Activated CD8-positive, alpha-beta memory T cell treated with anti-CD3 and anti-CD28 coated beads, Interleukin-2, amount 10 ng/mL, durations not matched to agents 7 days and 5 days (primary cell): ENCODE data around the gene RHBDF2. TPM values are rescaled to one million over a fixed set of nuclear protein-coding genes. Genes with fewer than 3 reads are reported as not detected.
A peak's percentile ranks its signal among the peaks of the same experiment; 100 is the strongest.
"Not testable (repeated sequence)": the region's sequence is repeated elsewhere in the genome, so short reads cannot be mapped to it uniquely, and the experiment has no call there.

Source experiments
- ATAC-seq: fragments of 150-1000 bp; cut with Tn5 transposase; one replicate; pipeline ENCODE4 v1.10.0; 2021; ENCODE audit warnings: moderate library complexity
- CTCF ChIA-PET: fragments of 350-600 bp; sonication (Branson Sonifier 250); formaldehyde crosslinking; loops from one replicate; lab custom pipeline; 2021; ENCODE audit warnings: antibody characterized with exemption; lab: Charles Lee
- DNase-seq: peaks from one replicate; pipeline ENCODE4 v3.0.0-alpha.2; 2020
- H3K27ac Mint-ChIP-seq: one replicate; pipeline ENCODE4 v1.8.0; 2021; ENCODE audit warnings: mild to moderate bottlenecking, mixed read lengths
- H3K27me3 Mint-ChIP-seq: one replicate; pipeline ENCODE4 v1.8.0; 2021; ENCODE audit warnings: mixed read lengths
- H3K36me3 Mint-ChIP-seq: one replicate; pipeline ENCODE4 v1.8.0; 2021; ENCODE audit warnings: mild to moderate bottlenecking, mixed read lengths
- H3K4me1 Mint-ChIP-seq: one replicate; pipeline ENCODE4 v1.8.0; 2021; ENCODE audit warnings: mixed read lengths
- H3K4me3 Mint-ChIP-seq: one replicate; pipeline ENCODE4 v1.8.0; 2021; ENCODE audit warnings: mild to moderate bottlenecking, moderate library complexity, mixed read lengths
- H3K9me3 Mint-ChIP-seq: one replicate; pipeline ENCODE4 v1.8.0; 2022; ENCODE audit warnings: low read depth, mixed read lengths
- total RNA-seq, 2 experiments: library from RNA; stranded (reverse); gene quantifications; one replicate each; pipeline ENCODE4 v1.2.3, GENCODE V29; 2021

RHBDF2 gene
- total RNA-seq, 2 experiments from 2014 or later, result 29.6 to 42.1 TPM

DNA sequence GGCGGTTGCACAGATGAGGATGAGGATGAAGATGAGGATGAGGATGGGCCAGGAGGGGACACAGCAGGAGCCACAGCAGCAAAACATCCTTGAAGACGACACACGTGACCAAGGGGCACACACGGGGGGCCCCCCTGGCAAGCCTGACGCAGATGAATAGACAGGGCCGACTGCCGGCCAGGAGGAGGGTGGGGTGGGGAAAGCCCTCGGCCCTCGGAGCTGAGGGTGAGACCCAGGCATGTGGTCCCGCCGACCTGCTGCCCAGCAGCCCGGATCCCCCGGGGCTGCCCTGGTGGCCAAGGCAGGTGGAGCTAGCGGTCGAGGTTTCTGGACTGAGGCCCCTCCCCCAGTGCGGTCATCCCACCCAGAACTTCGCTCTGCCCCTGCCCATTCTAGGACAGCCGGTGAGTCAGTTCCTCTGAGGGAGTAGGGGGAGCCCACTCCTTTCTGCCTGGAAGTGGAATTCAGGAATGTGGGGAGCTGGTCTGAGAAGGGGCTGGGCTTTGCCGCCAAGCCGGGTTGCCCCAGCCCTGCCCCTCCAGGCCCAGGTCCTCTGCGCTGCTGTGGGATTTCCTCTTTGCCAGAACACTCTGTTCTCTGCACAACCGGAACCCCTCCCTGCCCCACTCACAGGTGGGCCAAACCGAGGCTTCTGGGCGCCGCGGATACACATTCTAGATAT is 26.3 kb upstream of the RHBDF2 start:
- peak; percentile 31 for ATAC-seq
- CTCF ChIA-PET, result interaction anchor here (0.9 to 3.2 kb wide), 7 partner anchors 10 to 96 kb away, joined by 3 to 19 read pairs (median 3); partner anchors contain the start of gene CYGB
- peaks cover 4% of the 10 kb centered on the region for H3K27me3 Mint-ChIP-seq
- no peak overlapping the region for H3K4me3 Mint-ChIP-seq
- H3K36me3 Mint-ChIP-seq, result no peaks in the 10 kb centered on the region
- peaks cover 20% of the 10 kb centered on the region for H3K4me1 Mint-ChIP-seq
- no peak overlapping the region for H3K27ac Mint-ChIP-seq
- DNase-seq, result peak; percentile 58
- H3K9me3 Mint-ChIP-seq, result no peaks in the 10 kb centered on the region

- H3K9me3 Mint-ChIP-seq, DNase-seq, ATAC-seq, H3K36me3 Mint-ChIP-seq, H3K27me3 Mint-ChIP-seq, H3K4me3 Mint-ChIP-seq, H3K27ac Mint-ChIP-seq: not testable (repeated sequence)
- H3K4me1 Mint-ChIP-seq, result peaks cover 20% of the 10 kb centered on the region
- CTCF ChIA-PET, result interaction anchor here (1.0 to 3.2 kb wide), 4 partner anchors 11 to 19 kb away, joined by 3 to 17 read pairs (median 3); partner anchors contain the start of gene CYGB
These were observed 25.8 kb upstream of the RHBDF2 start for GRCh38 chr17:76527016-76527415.

- not testable (repeated sequence) for H3K27ac Mint-ChIP-seq, H3K9me3 Mint-ChIP-seq, H3K36me3 Mint-ChIP-seq, DNase-seq, H3K4me3 Mint-ChIP-seq, H3K27me3 Mint-ChIP-seq, ATAC-seq
- CTCF ChIA-PET, result interaction anchor here (1.3 to 6.6 kb wide), 4 partner anchors 19 to 99 kb away, joined by 5 to 106 read pairs (median 62); partner anchors contain the start of gene ST6GALNAC2
- peaks cover 20% of the 10 kb centered on the region for H3K4me1 Mint-ChIP-seq
These were observed 24.2 kb upstream of the RHBDF2 start for GRCh38 chr17:76525513-76525833.

- CTCF ChIA-PET, result interaction anchor here (1.3 to 6.6 kb wide), 7 partner anchors 10 to 140 kb away, joined by 5 to 106 read pairs (median 18); partner anchors contain the start of genes SPHK1 and ST6GALNAC2
- Mint-ChIP-seq H3K36me3 (no peaks in the 10 kb centered on the region), H3K4me3 (no peak overlapping the region), H3K4me1 (peaks cover 20% of the 10 kb centered on the region), H3K9me3 (no peaks in the 10 kb centered on the region), H3K27me3 (peaks cover 7% of the 10 kb centered on the region), H3K27ac (no peak overlapping the region)
- ATAC-seq (no peak), DNase-seq (no peak)
These were observed 23.6 kb upstream of the RHBDF2 start for GRCh38 chr17:76524598-76525512.

DNA sequence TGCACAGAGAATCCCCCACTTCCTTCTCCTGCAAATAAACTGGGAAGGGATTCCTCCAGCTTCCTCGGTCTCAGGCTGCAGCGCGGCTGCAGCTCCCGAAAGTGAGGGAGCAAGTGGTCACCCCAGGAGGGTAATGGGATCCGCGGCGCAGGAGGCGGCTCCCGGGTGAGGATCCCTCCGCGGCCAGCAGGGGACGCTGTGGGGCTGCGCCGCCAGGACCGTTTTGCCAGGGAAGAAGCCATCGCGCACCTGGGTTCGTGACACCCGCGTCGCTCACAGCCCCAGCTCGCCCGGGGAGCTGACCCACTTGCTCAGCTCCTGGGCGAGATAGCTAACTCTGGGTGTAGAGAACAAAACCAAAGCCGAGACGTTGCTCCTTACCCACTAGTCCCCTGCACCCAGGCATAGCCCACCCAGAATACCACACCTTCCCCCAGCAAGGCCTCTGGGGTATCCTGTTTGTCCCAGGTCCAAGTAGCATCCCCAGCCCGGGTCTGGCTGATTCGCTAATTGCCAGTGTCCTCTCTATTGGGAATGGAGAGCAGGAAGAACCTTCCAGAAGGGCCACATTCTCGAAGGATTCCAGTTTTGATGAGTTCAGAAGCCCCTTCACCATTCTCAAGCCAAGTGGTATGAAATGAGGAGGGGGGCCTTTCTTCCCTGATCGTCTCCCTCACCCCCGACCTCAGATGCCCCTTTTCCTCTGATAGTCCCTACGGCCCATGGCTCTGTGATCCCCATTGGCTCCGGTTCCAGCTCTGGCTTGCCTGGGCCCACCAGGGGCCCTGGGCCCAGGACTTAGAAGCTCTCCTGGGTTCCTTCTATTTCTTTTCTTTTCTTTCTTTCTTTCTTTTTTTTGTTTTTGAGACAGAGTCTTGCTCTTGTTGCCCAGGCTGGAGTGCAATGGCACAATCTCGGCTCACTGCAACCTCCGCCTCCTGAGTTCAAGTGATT is 22.1 kb upstream of the RHBDF2 start:
- CTCF ChIA-PET, result interaction anchor here (0.5 to 6.6 kb wide), 54 partner anchors 9 to 249 kb away, joined by 3 to 106 read pairs (median 4); partner anchors contain the start of genes AANAT, CYGB, PRCD and SPHK1
- peak; percentile 88 for ATAC-seq
- peaks cover 15% of the 10 kb centered on the region for H3K4me1 Mint-ChIP-seq

GRCh38 chr17:76521683-76522082 is 20.5 kb upstream of the RHBDF2 start:
- H3K27ac Mint-ChIP-seq, H3K4me1 Mint-ChIP-seq, H3K36me3 Mint-ChIP-seq, H3K4me3 Mint-ChIP-seq, H3K9me3 Mint-ChIP-seq, ATAC-seq, H3K27me3 Mint-ChIP-seq, DNase-seq: not testable (repeated sequence)
- CTCF ChIA-PET, result interaction anchor here (1.8 to 6.6 kb wide), 7 partner anchors 10 to 160 kb away, joined by 7 to 106 read pairs (median 25); no protein-coding TSS in a partner anchor

More for the DNA sequence above, 22.1 kb upstream of the RHBDF2 start:
- peak; percentile 85 for DNase-seq
- H3K9me3 Mint-ChIP-seq, result no peaks in the 10 kb centered on the region
- no peak overlapping the region for H3K27ac Mint-ChIP-seq
- peak overlapping the region; percentile 8 for H3K4me3 Mint-ChIP-seq
- no peaks in the 10 kb centered on the region for H3K36me3 Mint-ChIP-seq
- peaks cover 7% of the 10 kb centered on the region for H3K27me3 Mint-ChIP-seq

GRCh38 chr17:76521262-76521661 is 20.0 kb upstream of the RHBDF2 start:
- ATAC-seq (no peak), DNase-seq (no peak)
- peaks cover 7% of the 10 kb centered on the region for H3K27me3 Mint-ChIP-seq
- H3K36me3 Mint-ChIP-seq, result no peaks in the 10 kb centered on the region
- no peak overlapping the region for H3K4me3 Mint-ChIP-seq
- H3K27ac Mint-ChIP-seq, result no peak overlapping the region
- CTCF ChIA-PET, result interaction anchor here (3.6 to 6.6 kb wide), 5 partner anchors 13 to 160 kb away, joined by 25 to 106 read pairs (median 46); no protein-coding TSS in a partner anchor
- H3K4me1 Mint-ChIP-seq, result peaks cover 13% of the 10 kb centered on the region
- no peaks in the 10 kb centered on the region for H3K9me3 Mint-ChIP-seq

DNA sequence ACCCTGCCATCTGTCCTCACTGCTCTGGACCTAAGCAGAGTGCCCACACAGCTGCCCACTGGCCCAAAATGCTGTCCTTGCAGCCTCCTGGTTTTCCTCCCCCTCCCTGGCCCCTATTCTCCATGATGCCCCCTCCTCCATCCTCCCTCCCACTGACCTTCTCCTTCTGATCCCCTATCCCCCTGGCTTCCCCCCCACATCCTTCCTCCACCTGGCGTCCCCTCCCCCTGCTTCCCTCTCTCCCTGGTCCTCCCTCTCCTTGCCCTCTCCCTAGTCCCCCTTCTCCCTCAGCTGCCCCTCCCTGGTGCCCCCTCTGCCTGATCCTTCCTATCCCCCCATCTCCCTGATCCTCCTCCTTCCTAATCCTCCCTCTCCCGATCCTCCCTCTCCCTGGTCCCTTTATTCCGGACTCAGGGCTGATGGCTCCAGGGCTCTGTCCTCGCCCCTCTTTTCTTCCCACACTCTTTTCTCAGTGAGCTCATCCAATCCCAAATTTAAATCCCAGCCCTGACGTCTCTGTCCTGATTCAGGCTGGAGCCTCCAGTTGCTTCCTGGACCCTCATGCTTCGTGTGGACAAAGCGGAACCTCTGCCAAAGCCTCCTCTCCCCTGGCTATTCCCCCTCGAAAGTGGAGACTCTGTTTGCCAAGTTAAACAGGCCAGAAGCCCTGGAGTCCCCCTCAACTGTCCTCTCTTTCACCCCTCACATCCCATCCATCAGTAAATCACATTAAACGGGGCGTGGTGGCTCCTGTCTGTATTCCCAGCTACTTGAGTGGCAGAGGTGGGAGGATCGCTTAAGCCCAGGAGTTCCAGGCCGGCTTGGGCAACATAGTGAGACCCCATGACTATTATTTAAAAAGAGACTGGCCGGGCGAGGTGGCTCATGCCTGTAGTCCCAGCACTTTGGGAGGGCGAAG is 18.1 kb upstream of the RHBDF2 start:
- Mint-ChIP-seq H3K27me3 (peaks cover 5% of the 10 kb centered on the region), H3K4me1 (peaks cover 29% of the 10 kb centered on the region), H3K36me3 (no peaks in the 10 kb centered on the region), H3K9me3 (no peaks in the 10 kb centered on the region), H3K27ac (no peak overlapping the region), H3K4me3 (no peak overlapping the region)
- ATAC-seq, result no peak
- CTCF ChIA-PET, result interaction anchor here (0.7 to 6.6 kb wide), 4 partner anchors 9 to 631 kb away, joined by 3 to 46 read pairs (median 6); no protein-coding TSS in a partner anchor
- DNase-seq, result no peak

- Mint-ChIP-seq H3K4me3 (no peak overlapping the region), H3K27ac (peak overlapping the region; percentile 20)
- CTCF ChIA-PET, result interaction anchor here (0.7 to 3.9 kb wide), 6 partner anchors 10 to 163 kb away, joined by 3 to 14 read pairs (median 4); no protein-coding TSS in a partner anchor
These were observed 16.4 kb upstream of the RHBDF2 start for GRCh38 chr17:76517638-76518038.

GRCh38 chr17:76515274-76515949 is 14.2 kb upstream of the RHBDF2 start:
- DNase-seq (peak; percentile 91), ATAC-seq (peak; percentile 86)
- H3K36me3 Mint-ChIP-seq, result no peaks in the 10 kb centered on the region
- peaks cover 47% of the 10 kb centered on the region for H3K4me1 Mint-ChIP-seq
- CTCF ChIA-PET, result interaction anchor here (0.7 to 3.9 kb wide), 11 partner anchors 8 to 129 kb away, joined by 3 to 23 read pairs (median 3); partner anchors contain the start of gene RHBDF2
- H3K4me3 Mint-ChIP-seq, result peak overlapping the region; percentile 53
- H3K9me3 Mint-ChIP-seq, result no peaks in the 10 kb centered on the region
- peak overlapping the region; percentile 98 for H3K27ac Mint-ChIP-seq
- no peaks in the 10 kb centered on the region for H3K27me3 Mint-ChIP-seq

More at GRCh38 chr17:76517638-76518038, 16.4 kb upstream of the RHBDF2 start:
- Mint-ChIP-seq H3K4me1 (peaks cover 32% of the 10 kb centered on the region), H3K9me3 (no peaks in the 10 kb centered on the region), H3K36me3 (no peaks in the 10 kb centered on the region), H3K27me3 (peaks cover 3% of the 10 kb centered on the region)
- ATAC-seq, result no peak
- DNase-seq, result no peak

GRCh38 chr17:76514355-76514754 is 13.1 kb upstream of the RHBDF2 start:
- CTCF ChIA-PET, result interaction anchor here (0.6 to 3.9 kb wide), 9 partner anchors 8 to 128 kb away, joined by 3 to 23 read pairs (median 3); partner anchors contain the start of gene RHBDF2
- ATAC-seq, DNase-seq, H3K36me3 Mint-ChIP-seq, H3K27me3 Mint-ChIP-seq, H3K4me3 Mint-ChIP-seq, H3K9me3 Mint-ChIP-seq: not testable (repeated sequence)
- peaks cover 47% of the 10 kb centered on the region for H3K4me1 Mint-ChIP-seq
- peak overlapping the region; percentile 98 for H3K27ac Mint-ChIP-seq
